Calu3 (cell line): ENCODE measurements around the gene SLC22A12. TPM values are rescaled to one million over a fixed set of nuclear protein-coding genes. Genes with fewer than 3 reads are reported as not detected.

Experiments used
- BruUV-seq: library from RNA; stranded (reverse); fragments of 400-500 nt; replicated peaks from 2 replicates; lab custom pipeline; 2021; lab: Mats Ljungman, UMichigan
- CTCF ChIA-PET: fragments of 300-600 bp; sonication (Branson Sonifier 250); formaldehyde crosslinking; loops from one replicate; lab custom pipeline; 2022; ENCODE audit warnings: antibody characterized with exemption; lab: Charles Lee
- DNase-seq: peaks from one replicate; pipeline ENCODE4 v3.0.0; 2022
- H3K27ac Mint-ChIP-seq: one replicate; pipeline ENCODE4 v1.8.0; 2022; ENCODE audit warnings: mixed read lengths; ENCODE audit not compliant: unreplicated experiment
- H3K27me3 Mint-ChIP-seq: one replicate; pipeline ENCODE4 v1.8.0; 2022; ENCODE audit warnings: mixed read lengths; ENCODE audit not compliant: unreplicated experiment
- H3K36me3 Mint-ChIP-seq: one replicate; pipeline ENCODE4 v1.8.0; 2022; ENCODE audit warnings: mild to moderate bottlenecking, moderate library complexity, mixed read lengths; ENCODE audit not compliant: insufficient read depth, unreplicated experiment
- H3K4me1 Mint-ChIP-seq: one replicate; pipeline ENCODE4 v1.8.0; 2022; ENCODE audit warnings: mild to moderate bottlenecking, low read depth, mixed read lengths; ENCODE audit not compliant: unreplicated experiment
- H3K4me3 Mint-ChIP-seq: one replicate; pipeline ENCODE4 v1.8.0; 2022; ENCODE audit warnings: mild to moderate bottlenecking, low read depth, moderate library complexity, mixed read lengths; ENCODE audit not compliant: unreplicated experiment
- H3K9me3 Mint-ChIP-seq: one replicate; pipeline ENCODE4 v1.8.0; 2022; ENCODE audit warnings: low read depth, mixed read lengths; ENCODE audit not compliant: unreplicated experiment
- intact Hi-C: fragments of 100-400 bp; cut with micrococcal nuclease; formaldehyde crosslinking; loops from one replicate; pipeline ENCODE4 v1.10.0; 2022; ENCODE audit not compliant: unreplicated experiment
- total RNA-seq: library from RNA; stranded (reverse); gene quantifications from 2 replicates; pipeline ENCODE4 v1.2.3, GENCODE V29; 2022
- TF ChIP-seq, protein P1 (sequence below): fragments of 200-600 bp; IDR thresholded peaks from one replicate; pipeline ENCODE4 v1.8.0; 2022; ENCODE audit warnings: antibody characterized with exemption; ENCODE audit not compliant: unreplicated experiment

Gene SLC22A12
- total RNA-seq, 1 experiment from 2014 or later, result not detected

GRCh38 chr11:64600281-64600992 is 9.4 kb downstream of the SLC22A12 start:
- no peaks in the 10 kb centered on the region for H3K4me1 Mint-ChIP-seq
- no peak overlapping the region for H3K27ac Mint-ChIP-seq
- intact Hi-C loops, result no loop called here
- BruUV-seq, result no TSS peak
- DNase-seq, result no peak
- TF ChIP-seq, protein P1, sequence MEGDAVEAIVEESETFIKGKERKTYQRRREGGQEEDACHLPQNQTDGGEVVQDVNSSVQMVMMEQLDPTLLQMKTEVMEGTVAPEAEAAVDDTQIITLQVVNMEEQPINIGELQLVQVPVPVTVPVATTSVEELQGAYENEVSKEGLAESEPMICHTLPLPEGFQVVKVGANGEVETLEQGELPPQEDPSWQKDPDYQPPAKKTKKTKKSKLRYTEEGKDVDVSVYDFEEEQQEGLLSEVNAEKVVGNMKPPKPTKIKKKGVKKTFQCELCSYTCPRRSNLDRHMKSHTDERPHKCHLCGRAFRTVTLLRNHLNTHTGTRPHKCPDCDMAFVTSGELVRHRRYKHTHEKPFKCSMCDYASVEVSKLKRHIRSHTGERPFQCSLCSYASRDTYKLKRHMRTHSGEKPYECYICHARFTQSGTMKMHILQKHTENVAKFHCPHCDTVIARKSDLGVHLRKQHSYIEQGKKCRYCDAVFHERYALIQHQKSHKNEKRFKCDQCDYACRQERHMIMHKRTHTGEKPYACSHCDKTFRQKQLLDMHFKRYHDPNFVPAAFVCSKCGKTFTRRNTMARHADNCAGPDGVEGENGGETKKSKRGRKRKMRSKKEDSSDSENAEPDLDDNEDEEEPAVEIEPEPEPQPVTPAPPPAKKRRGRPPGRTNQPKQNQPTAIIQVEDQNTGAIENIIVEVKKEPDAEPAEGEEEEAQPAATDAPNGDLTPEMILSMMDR, result no peak
- no peak overlapping the region for H3K4me3 Mint-ChIP-seq
- peaks cover 6% of the 10 kb centered on the region for H3K36me3 Mint-ChIP-seq
- H3K27me3 Mint-ChIP-seq, result peaks cover 28% of the 10 kb centered on the region
- no peaks in the 10 kb centered on the region for H3K9me3 Mint-ChIP-seq
- CTCF ChIA-PET, result interaction anchor here (0.6 kb wide), 1 partner anchor 342 kb away, joined by 3 read pairs; no protein-coding TSS in a partner anchor

DNA sequence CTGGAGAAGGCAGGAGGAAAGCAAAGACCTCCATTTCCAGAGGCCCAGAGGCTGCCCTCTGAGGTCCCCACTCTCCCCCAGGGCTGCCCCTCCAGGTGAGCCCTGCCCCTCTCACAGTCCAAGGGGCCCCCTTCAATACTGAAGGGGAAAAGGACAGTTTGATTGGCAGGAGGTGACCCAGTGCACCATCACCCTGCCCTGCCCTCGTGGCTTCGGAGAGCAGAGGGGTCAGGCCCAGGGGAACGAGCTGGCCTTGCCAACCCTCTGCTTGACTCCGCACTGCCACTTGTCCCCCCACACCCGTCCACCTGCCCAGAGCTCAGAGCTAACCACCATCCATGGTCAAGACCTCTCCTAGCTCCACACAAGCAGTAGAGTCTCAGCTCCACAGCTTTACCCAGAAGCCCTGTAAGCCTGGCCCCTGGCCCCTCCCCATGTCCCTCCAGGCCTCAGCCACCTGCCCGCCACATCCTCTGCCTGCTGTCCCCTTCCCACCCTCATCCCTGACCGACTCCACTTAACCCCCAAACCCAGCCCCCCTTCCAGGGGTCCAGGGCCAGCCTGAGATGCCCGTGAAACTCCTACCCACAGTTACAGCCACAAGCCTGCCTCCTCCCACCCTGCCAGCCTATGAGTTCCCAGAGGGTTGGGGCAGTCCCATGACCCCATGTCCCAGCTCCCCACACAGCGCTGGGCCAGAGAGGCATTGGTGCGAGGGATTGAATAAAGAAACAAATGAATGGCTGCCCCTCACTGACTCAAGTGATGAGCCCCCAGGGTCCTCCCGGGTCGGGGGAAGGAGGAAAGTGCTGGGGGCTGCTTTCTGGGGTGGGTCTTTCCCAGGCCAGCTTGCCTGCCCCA is 10.8 kb downstream of the SLC22A12 start:
- intact Hi-C loops, result no loop called here
- no peak for DNase-seq
- no peaks in the 10 kb centered on the region for H3K4me1 Mint-ChIP-seq
- CTCF ChIA-PET, result no interaction called here
- H3K27me3 Mint-ChIP-seq, result peaks cover 42% of the 10 kb centered on the region
- H3K9me3 Mint-ChIP-seq, result no peaks in the 10 kb centered on the region
- no TSS peak for BruUV-seq
- no peak overlapping the region for H3K27ac Mint-ChIP-seq
- no peak overlapping the region for H3K4me3 Mint-ChIP-seq
- TF ChIP-seq, protein P1, result no peak
- H3K36me3 Mint-ChIP-seq, result peaks cover 6% of the 10 kb centered on the region

- CTCF ChIA-PET, result no interaction called here
- Mint-ChIP-seq H3K27ac (no peak overlapping the region), H3K4me1 (no peaks in the 10 kb centered on the region), H3K27me3 (peaks cover 50% of the 10 kb centered on the region), H3K36me3 (peaks cover 5% of the 10 kb centered on the region), H3K9me3 (no peaks in the 10 kb centered on the region), H3K4me3 (no peak overlapping the region)
- no TSS peak for BruUV-seq
- DNase-seq, result no peak
- intact Hi-C loops, result no loop called here
- TF ChIP-seq, protein P1, result no peak
Measured at GRCh38 chr11:64602466-64603070, 11.5 kb downstream of the SLC22A12 start.

- Mint-ChIP-seq H3K4me1 (no peaks in the 10 kb centered on the region), H3K27me3 (peaks cover 60% of the 10 kb centered on the region), H3K36me3 (no peaks in the 10 kb centered on the region), H3K27ac (no peak overlapping the region), H3K4me3 (no peak overlapping the region), H3K9me3 (no peaks in the 10 kb centered on the region)
- no peak for DNase-seq
- intact Hi-C loops, result no loop called here
- TF ChIP-seq, protein P1, result no peak
- CTCF ChIA-PET, result no interaction called here
- BruUV-seq, result no TSS peak
Measured at GRCh38 chr11:64603411-64604110, 12.5 kb downstream of the SLC22A12 start.
